ENCODE data around the gene TMEM130. TPM values are rescaled to one million over a fixed set of nuclear protein-coding genes. Genes with fewer than 3 reads are reported as not detected.

TMEM130 gene
- total and polyA plus RNA-seq, 3 donors from 2014 or later = 84.6 to 131 (median 106) TPM

- H3K27me3 ChIP-seq = no peaks in the 10 kb centered on the region
- 69 to 72% methylated on average over 7 of the region's 7 CpGs for WGBS, 2 donors
- TF ChIP-seq CTCF (IDR thresholded peaks at IDR 0.05) (peak in 1 of 3 experiments; percentile 24), POLR2A (IDR thresholded peaks at IDR 0.05) (no peak)
Observed at GRCh38 chr7:98872328-98872924, 2.6 kb upstream of the TMEM130 start.

GRCh38 chr7:98870807-98871491 is 1.1 kb upstream of the TMEM130 start:
- Histone ChIP-seq H3K36me3 (ENCODE audit: low read depth, missing control alignments) (no peaks in the 10 kb centered on the region), H3K27me3 (no peaks in the 10 kb centered on the region), H3K4me3 (no peak overlapping the region), H3K27ac (peak overlapping the region in 1 of 2 donors; percentile 19), H3K4me1 (peaks cover 13% of the 10 kb centered on the region), H3K9me3 (no peaks in the 10 kb centered on the region)
- 62% methylated on average over 7 to 17 of the region's 17 CpGs for WGBS, 2 donors
- DNase-seq = peak; percentile 32
- TF ChIP-seq CTCF (IDR thresholded peaks at IDR 0.05) (no peak), POLR2A (IDR thresholded peaks at IDR 0.05) (no peak)
- intact Hi-C loops (cut with DNase I; ENCODE audit: low total_unique reads) = no loop called here

More at GRCh38 chr7:98872328-98872924, 2.6 kb upstream of the TMEM130 start:
- peak overlapping the region in 1 of 2 donors; percentile 47 for H3K27ac ChIP-seq
- no peaks in the 10 kb centered on the region for H3K36me3 ChIP-seq (ENCODE audit: low read depth, missing control alignments)
- no peaks in the 10 kb centered on the region for H3K9me3 ChIP-seq
- intact Hi-C loops (cut with DNase I; ENCODE audit: low total_unique reads) = no loop called here
- H3K4me3 ChIP-seq = no peak overlapping the region
- peak; percentile 37 for DNase-seq
- peaks cover 15% of the 10 kb centered on the region for H3K4me1 ChIP-seq

- Histone ChIP-seq H3K4me3 (peak overlapping the region; percentile 49 to 64), H3K9me3 (no peaks in the 10 kb centered on the region), H3K4me1 (peaks cover 13% of the 10 kb centered on the region), H3K27me3 (no peaks in the 10 kb centered on the region), H3K36me3 (ENCODE audit: low read depth, missing control alignments) (no peaks in the 10 kb centered on the region), H3K27ac (no peak overlapping the region)
- TF ChIP-seq POLR2A (IDR thresholded peaks at IDR 0.05) (no peak), CTCF (IDR thresholded peaks at IDR 0.05) (no peak)
- peak; percentile 54 for DNase-seq
- intact Hi-C loops (cut with DNase I; ENCODE audit: low total_unique reads) = no loop called here
- 1% methylated on average over 29 to 35 of the region's 35 CpGs for WGBS, 2 donors
Observed at GRCh38 chr7:98870121-98870651, 372 bp upstream of the TMEM130 start.

- intact Hi-C loops (cut with DNase I; ENCODE audit: low total_unique reads) = no loop called here
- Histone ChIP-seq H3K27me3 (no peaks in the 10 kb centered on the region), H3K36me3 (ENCODE audit: low read depth, missing control alignments) (no peaks in the 10 kb centered on the region), H3K4me3 (peak overlapping the region; percentile 49 to 64), H3K4me1 (peaks cover 13% of the 10 kb centered on the region), H3K27ac (no peak overlapping the region), H3K9me3 (no peaks in the 10 kb centered on the region)
- WGBS, 2 donors = 8 to 25% methylated on average over 4 to 25 of the region's 25 CpGs
- DNase-seq = no peak
- TF ChIP-seq CTCF (IDR thresholded peaks at IDR 0.05) (no peak), POLR2A (IDR thresholded peaks at IDR 0.05) (no peak)
Observed at GRCh38 chr7:98869027-98869596, 702 bp downstream of the TMEM130 start.

All from testis (tissue), 3 donors.